SKM-1 treated with dmso at 0.1 percent for 144 hours (cell line): ENCODE measurements around the gene PACRG.

Experiments
- DNase-seq: peaks from one replicate; lab custom pipeline; 2025; ENCODE audit not compliant: unreplicated experiment; lab: John Stamatoyannopoulos, UW

PACRG gene

GRCh38 chr6:163077134-163077533, 349.4 kb downstream of the PACRG start:
- no peak for DNase-seq

- no peak for DNase-seq
Measured at GRCh38 chr6:163078712-163079111, 350.9 kb downstream of the PACRG start.

GRCh38 chr6:163080228-163080627, 352.5 kb downstream of the PACRG start:
- no peak for DNase-seq

GRCh38 chr6:163083141-163083540, 355.4 kb downstream of the PACRG start:
- no peak for DNase-seq

- no peak for DNase-seq
Measured at GRCh38 chr6:163085426-163085825, 357.7 kb downstream of the PACRG start.

- no peak for DNase-seq
Measured at GRCh38 chr6:163085861-163086623, 358.3 kb downstream of the PACRG start.

- no peak for DNase-seq
Measured at GRCh38 chr6:163086624-163086920, 358.8 kb downstream of the PACRG start.

GRCh38 chr6:163087981-163088380, 360.2 kb downstream of the PACRG start:
- DNase-seq = no peak

GRCh38 chr6:163092876-163093275, 365.1 kb downstream of the PACRG start:
- no peak for DNase-seq

GRCh38 chr6:163094881-163095280, 367.1 kb downstream of the PACRG start:
- DNase-seq = no peak

GRCh38 chr6:163095401-163095800, 367.6 kb downstream of the PACRG start:
- DNase-seq = no peak

- no peak for DNase-seq
Measured at GRCh38 chr6:163098827-163099479, 371.2 kb downstream of the PACRG start.

GRCh38 chr6:163099621-163100171, 371.9 kb downstream of the PACRG start:
- DNase-seq = no peak

- no peak for DNase-seq
Measured at GRCh38 chr6:163100259-163100658, 372.5 kb downstream of the PACRG start.

GRCh38 chr6:163113358-163113962, 385.7 kb downstream of the PACRG start:
- no peak for DNase-seq

GRCh38 chr6:163118941-163119340, 391.2 kb downstream of the PACRG start:
- no peak for DNase-seq

GRCh38 chr6:163120223-163120622, 392.4 kb downstream of the PACRG start:
- no peak for DNase-seq

- no peak for DNase-seq
Measured at GRCh38 chr6:163121270-163121669, 393.5 kb downstream of the PACRG start.

- DNase-seq = no peak
Measured at GRCh38 chr6:163122365-163122764, 394.6 kb downstream of the PACRG start.

- DNase-seq = no peak
Measured at GRCh38 chr6:163123098-163123497, 395.3 kb downstream of the PACRG start.

- no peak for DNase-seq
Measured at GRCh38 chr6:163126741-163127140, 399.0 kb downstream of the PACRG start.

GRCh38 chr6:163127587-163127986, 399.8 kb downstream of the PACRG start:
- no peak for DNase-seq
